Measurements from ENCODE around the gene CLN3.
"Not testable (repeated sequence)": the region's sequence is repeated elsewhere in the genome, so short reads cannot be mapped to it uniquely, and the experiment has no call there.

DNA sequence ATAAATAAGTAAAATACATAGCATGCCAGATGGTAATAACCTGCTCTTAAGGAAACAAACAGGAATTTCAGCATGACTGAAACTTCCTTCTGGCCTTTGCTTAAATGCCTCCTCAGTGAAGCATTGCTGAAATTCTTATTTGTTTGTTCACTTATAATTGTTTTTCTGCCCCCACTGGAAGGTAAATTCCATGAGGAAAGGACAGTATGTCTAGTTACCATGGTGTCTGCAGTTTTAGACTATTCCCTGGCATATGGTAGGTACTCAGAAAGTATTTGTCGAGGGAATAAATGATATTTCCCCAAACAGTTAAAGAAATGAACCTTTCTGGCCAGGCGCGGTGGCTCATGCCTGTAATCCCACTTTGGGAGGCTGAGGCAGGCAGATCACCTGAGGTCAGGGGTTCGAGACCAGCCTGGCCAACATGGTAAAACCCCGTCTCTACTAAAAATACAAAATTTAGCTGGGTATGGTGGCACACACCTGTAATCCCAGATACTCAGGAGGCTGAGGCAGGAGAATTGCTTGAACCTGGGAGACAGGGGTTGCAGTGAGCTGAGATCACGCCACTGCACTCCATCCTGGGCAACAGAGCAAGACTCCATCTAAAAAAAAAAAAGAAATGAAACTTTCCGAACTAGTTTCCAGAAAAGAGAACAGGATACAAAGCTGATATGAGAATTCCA lies 35.4 kb upstream of the CLN3 start:
- TF ChIP-seq, protein P1, sequence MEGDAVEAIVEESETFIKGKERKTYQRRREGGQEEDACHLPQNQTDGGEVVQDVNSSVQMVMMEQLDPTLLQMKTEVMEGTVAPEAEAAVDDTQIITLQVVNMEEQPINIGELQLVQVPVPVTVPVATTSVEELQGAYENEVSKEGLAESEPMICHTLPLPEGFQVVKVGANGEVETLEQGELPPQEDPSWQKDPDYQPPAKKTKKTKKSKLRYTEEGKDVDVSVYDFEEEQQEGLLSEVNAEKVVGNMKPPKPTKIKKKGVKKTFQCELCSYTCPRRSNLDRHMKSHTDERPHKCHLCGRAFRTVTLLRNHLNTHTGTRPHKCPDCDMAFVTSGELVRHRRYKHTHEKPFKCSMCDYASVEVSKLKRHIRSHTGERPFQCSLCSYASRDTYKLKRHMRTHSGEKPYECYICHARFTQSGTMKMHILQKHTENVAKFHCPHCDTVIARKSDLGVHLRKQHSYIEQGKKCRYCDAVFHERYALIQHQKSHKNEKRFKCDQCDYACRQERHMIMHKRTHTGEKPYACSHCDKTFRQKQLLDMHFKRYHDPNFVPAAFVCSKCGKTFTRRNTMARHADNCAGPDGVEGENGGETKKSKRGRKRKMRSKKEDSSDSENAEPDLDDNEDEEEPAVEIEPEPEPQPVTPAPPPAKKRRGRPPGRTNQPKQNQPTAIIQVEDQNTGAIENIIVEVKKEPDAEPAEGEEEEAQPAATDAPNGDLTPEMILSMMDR (conservative IDR thresholded peaks at IDR 0.05), result not testable (repeated sequence)
- TF ChIP-seq ZFX (IDR thresholded peaks at IDR 0.05), result not testable (repeated sequence)

Measured in C4-2B (cell line).